DND-41 (cell line): ENCODE data around the gene DRAM1.

Experiments
- CTCF ChIP-seq: IDR thresholded peaks from 2 replicates; pipeline ENCODE4 v1.5.1; 2012; ENCODE audit warnings: borderline replicate concordance, low read length, moderate library complexity, mild to moderate bottlenecking; ENCODE audit not compliant: poor library complexity, severe bottlenecking; ENCODE audit errors: extremely low read depth
- EZH2 ChIP-seq: IDR thresholded peaks from 3 replicates; pipeline ENCODE4 v1.6.1; 2012; ENCODE audit warnings: borderline replicate concordance, low read depth, mild to moderate bottlenecking, moderate library complexity, low read length, inconsistent platforms; ENCODE audit not compliant: severe bottlenecking

GRCh38 chr12:101929365-101930041 lies 52.1 kb downstream of the DRAM1 start:
- no peak for TF ChIP-seq CTCF
- TF ChIP-seq EZH2: no peak
